ENCODE data around the gene ITGBL1. TPM values are rescaled to one million over a fixed set of nuclear protein-coding genes. Genes with fewer than 3 reads are reported as not detected.

ITGBL1 gene
- total and polyA plus RNA-seq, 2 of the 8 experiments (the other 6 are each of a cell fraction or from before 2014, with no cell fraction given) = not detected

- Histone ChIP-seq H3K56ac (replicated peaks; ENCODE audit: insufficient read length, low read depth, low read length) (no peak overlapping the region), H3K14ac (ENCODE audit: insufficient read length) (no peak overlapping the region), H3K4me1 (replicated peaks in 1 of 4; ENCODE audit: control insufficient read depth in 3 of 4, insufficient read depth in 4 of 4, low read length in 3 of 4) (no peaks in the 10 kb centered on the region), H3K4me3 (ENCODE audit: extremely low read depth in 1 of 4, insufficient read depth in 2 of 4, low read depth in 3 of 4, low read length in 4 of 4) (no peak overlapping the region), H3K23ac (ENCODE audit: insufficient read length) (no peak overlapping the region), H3K79me2 (ENCODE audit: control insufficient read depth in 1 of 2, insufficient read depth in 2 of 2, low read length in 2 of 2) (no peaks in the 10 kb centered on the region), H3K27ac (ENCODE audit: low read depth, low read length) (no peak overlapping the region), H3K27me3 (replicated peaks in 1 of 4; ENCODE audit: control insufficient read depth in 3 of 4, extremely low read depth in 1 of 4, insufficient read depth in 3 of 4, low read length in 3 of 4) (no peaks in the 10 kb centered on the region), H3K18ac (ENCODE audit: extremely low read depth, low read length) (no peak overlapping the region), H2BK120ac (replicated peaks; ENCODE audit: low read depth, low read length) (no peak overlapping the region), H4K20me1 (replicated peaks in 1 of 2; ENCODE audit: control insufficient read depth in 1 of 2, insufficient read depth in 2 of 2, low read length in 2 of 2) (no peaks in the 10 kb centered on the region), H3K9ac (replicated peaks in 1 of 4; ENCODE audit: extremely low read depth in 1 of 4, low read depth in 3 of 4, low read length in 3 of 4) (no peak overlapping the region), H2BK15ac (ENCODE audit: low read length) (no peak overlapping the region), H2BK12ac (ENCODE audit: low read depth, low read length) (no peak overlapping the region), H2BK5ac (ENCODE audit: low read depth, low read length) (no peak overlapping the region), H3K23me2 (ENCODE audit: low read depth, low read length) (no peaks in the 10 kb centered on the region), H4K5ac (ENCODE audit: insufficient read length, low read depth, low read length) (no peak overlapping the region), H3K4ac (replicated peaks; ENCODE audit: insufficient read length, low read depth, low read length) (no peak overlapping the region), H3K79me1 (ENCODE audit: low read depth, low read length) (no peaks in the 10 kb centered on the region), H4K8ac (ENCODE audit: extremely low read depth, insufficient read depth, low read length) (no peak overlapping the region), H2AK5ac (ENCODE audit: low read depth, low read length) (no peak overlapping the region), H3K9me3 (ENCODE audit: insufficient read depth in 2 of 2, low read depth in 1 of 2, low read length in 1 of 2) (no peaks in the 10 kb centered on the region), H4K91ac (replicated peaks; ENCODE audit: insufficient read length, low read length) (no peak overlapping the region), H3K36me3 (ENCODE audit: control insufficient read depth in 2 of 4, insufficient read depth in 4 of 4, low read length in 3 of 4) (no peaks in the 10 kb centered on the region), H2BK20ac (ENCODE audit: low read length) (no peak overlapping the region), H2AFZ (ENCODE audit: low read length) (no peak overlapping the region), H3K4me2 (ENCODE audit: insufficient read depth in 1 of 2, low read depth in 2 of 2, low read length in 2 of 2) (no peak overlapping the region)
- ChIA-PET POLR2A (ENCODE audit: partially characterized antibody) (no interaction called here), CTCF (ENCODE audit: partially characterized antibody) (no interaction called here)
- FAIRE-seq (no peak), DNase-seq (ENCODE audit: low read depth in 1 of 2, low spot score in 2 of 2) (no peak)
- TF ChIP-seq SP4 (IDR thresholded peaks at IDR 0.05; ENCODE audit: low read length) (no peak), SP2 (IDR thresholded peaks at IDR 0.05; ENCODE audit: low read length) (no peak), CBX8 (IDR thresholded peaks at IDR 0.05; ENCODE audit: borderline replicate concordance, low read depth, low read length) (no peak), HDAC2 (IDR thresholded peaks at IDR 0.05; ENCODE audit: borderline replicate concordance in 1 of 2, low read depth in 2 of 2, low read length in 2 of 2) (no peak), CTBP2 (IDR thresholded peaks at IDR 0.05; ENCODE audit: borderline replicate concordance, insufficient read depth, insufficient read length, low read length) (no peak), BACH1 (IDR thresholded peaks at IDR 0.05; ENCODE audit: low read length) (no peak), SIN3A (conservative IDR thresholded peaks at IDR 0.05 in 1 of 2, IDR thresholded peaks at IDR 0.05 in 1 of 2; ENCODE audit: low read depth in 1 of 2, low read length in 2 of 2) (no peak), POLR2A (IDR thresholded peaks at IDR 0.05; ENCODE audit: control extremely low read depth in 1 of 2, low read depth in 2 of 2, low read length in 2 of 2) (no peak), RNF2 (IDR thresholded peaks at IDR 0.05; ENCODE audit: borderline replicate concordance, low read depth, low read length, missing control alignments, poor library complexity, severe bottlenecking) (no peak)
These were observed 77.8 kb downstream of the ITGBL1 start for GRCh38 chr13:101530293-101530692.
